GM12865 (cell line): ENCODE data around the gene PCK2.
"Not testable (repeated sequence)": the region's sequence is repeated elsewhere in the genome, so short reads cannot be mapped to it uniquely, and the experiment has no call there.

Source experiments
- DNase-seq: peaks from one replicate; pipeline ENCODE4 v3.0.0; 2010; ENCODE audit warnings: low read depth
- H3K4me3 ChIP-seq: 2 replicates; pipeline ENCODE4 v1.5.1; 2011; ENCODE audit warnings: mild to moderate bottlenecking, low read depth, low read length, control low read depth
- TF ChIP-seq, protein P1 (sequence below): IDR thresholded peaks from 2 replicates; pipeline ENCODE4 v1.5.1; 2011; ENCODE audit warnings: low read length, control low read depth, low read depth, inconsistent platforms; ENCODE audit not compliant: insufficient read depth; ENCODE audit errors: missing control alignments

PCK2 gene

DNA sequence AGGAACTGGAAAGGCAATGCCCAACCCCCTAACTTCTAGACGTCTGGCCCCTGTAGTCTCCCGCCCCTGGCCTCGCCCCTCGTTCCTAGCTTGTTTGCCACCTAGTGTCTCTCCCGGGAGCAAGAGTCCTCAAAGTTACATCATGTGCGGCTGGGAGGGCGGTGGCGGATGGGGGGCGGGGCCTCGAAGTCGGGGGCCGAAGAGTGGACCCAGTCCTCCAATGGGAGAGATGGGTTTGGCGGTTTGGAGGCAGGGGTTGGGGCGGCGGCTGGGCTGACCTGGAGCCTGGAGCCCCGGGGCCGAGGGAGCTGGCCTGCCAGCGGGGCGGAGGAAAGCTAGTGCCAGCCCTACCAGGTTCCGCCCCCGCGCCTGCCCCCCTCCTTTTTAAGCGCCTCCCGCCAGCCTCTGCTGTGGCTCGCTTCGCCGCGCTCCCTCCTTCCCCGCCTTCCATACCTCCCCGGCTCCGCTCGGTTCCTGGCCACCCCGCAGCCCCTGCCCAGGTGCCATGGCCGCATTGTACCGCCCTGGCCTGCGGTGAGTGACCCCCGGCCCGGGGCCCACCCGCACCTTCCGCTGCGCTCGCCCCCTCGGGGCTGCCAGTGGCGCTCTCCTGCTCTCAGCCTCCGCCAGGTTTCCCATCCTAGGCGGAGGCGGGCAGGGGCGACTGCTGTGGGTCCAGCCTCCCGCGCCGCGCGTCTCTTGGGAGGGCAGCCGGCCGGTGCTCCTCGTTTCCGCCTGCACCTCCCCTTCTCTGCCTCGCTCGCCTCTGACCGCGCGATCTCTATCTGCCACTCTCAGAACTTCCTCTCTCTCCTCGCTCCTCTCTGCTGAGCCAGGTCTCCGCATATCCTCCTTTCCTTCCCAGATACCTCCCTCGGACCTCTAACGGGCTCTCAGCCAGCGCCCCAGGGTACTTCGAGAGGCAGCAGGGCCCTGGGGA lies at the start of gene PCK2:
Gene PCK2, plus strand, starts transcription at position 411 of the 940 bp plus-strand sequence. Its CDS starts 95 bp downstream, at position 506.
- DNase-seq, result peak; percentile 94
- TF ChIP-seq, protein P1, sequence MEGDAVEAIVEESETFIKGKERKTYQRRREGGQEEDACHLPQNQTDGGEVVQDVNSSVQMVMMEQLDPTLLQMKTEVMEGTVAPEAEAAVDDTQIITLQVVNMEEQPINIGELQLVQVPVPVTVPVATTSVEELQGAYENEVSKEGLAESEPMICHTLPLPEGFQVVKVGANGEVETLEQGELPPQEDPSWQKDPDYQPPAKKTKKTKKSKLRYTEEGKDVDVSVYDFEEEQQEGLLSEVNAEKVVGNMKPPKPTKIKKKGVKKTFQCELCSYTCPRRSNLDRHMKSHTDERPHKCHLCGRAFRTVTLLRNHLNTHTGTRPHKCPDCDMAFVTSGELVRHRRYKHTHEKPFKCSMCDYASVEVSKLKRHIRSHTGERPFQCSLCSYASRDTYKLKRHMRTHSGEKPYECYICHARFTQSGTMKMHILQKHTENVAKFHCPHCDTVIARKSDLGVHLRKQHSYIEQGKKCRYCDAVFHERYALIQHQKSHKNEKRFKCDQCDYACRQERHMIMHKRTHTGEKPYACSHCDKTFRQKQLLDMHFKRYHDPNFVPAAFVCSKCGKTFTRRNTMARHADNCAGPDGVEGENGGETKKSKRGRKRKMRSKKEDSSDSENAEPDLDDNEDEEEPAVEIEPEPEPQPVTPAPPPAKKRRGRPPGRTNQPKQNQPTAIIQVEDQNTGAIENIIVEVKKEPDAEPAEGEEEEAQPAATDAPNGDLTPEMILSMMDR, result no peak
- peak within 1 kb of the TSS; percentile 75 for H3K4me3 ChIP-seq

DNA sequence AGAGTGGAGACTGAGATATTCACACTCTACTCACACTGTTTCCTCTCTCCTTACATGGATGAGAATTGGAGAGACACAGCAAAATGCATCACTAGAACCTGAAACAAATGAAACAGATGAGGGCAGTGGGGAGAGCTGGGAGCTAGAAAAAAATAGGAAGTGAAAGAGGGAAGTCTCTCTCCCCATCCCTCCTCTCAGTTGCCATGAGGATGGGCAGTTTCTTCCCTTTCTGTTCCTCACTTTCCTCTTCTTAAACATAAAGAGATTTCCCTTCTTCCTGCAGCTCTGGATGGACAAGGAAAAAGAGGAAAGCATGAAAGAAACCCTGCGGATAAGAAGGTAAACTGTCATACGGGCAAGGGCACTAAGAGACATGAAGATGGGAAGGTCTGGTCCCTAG lies 45.1 kb upstream of the PCK2 start:
- not testable (repeated sequence) for DNase-seq, H3K4me3 ChIP-seq

GRCh38 chr14:24050753-24051152 lies 43.4 kb upstream of the PCK2 start:
- not testable (repeated sequence) for H3K4me3 ChIP-seq, DNase-seq

DNA sequence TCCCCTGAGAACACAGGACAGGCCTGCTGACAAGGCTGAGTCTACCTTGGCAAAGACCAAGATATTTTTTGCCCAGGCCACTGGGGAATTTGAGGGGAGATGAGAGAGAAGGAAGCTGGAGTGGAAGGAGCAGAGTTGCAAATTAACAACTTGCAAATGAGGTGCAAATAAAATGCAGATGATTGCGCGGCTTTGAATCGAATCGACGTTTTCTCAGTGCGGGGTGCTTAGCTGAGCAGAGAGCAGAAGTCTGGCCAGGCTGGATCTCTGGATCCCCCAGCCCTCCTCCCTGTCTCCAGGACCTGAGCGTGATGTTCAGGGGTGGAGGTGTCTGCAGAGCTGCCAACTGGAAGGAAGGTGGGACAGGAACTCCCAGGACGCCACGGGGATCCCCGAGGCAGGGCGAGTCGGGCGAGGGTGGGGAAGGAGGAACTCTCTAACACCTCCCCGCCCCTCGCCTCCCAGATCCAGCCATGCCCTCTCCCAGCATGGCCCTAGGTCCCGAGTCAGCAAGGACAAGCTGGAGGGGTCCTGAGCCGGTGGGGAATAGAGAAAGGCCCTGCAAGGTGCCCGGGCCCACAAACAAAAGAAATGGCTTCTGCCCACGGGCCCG lies 42.8 kb upstream of the PCK2 start:
- no peak for DNase-seq
- TF ChIP-seq, protein P1, result no peak
- H3K4me3 ChIP-seq, result peak overlapping the region; percentile 64

- peak within 1 kb of the TSS; percentile 64 for H3K4me3 ChIP-seq
- DNase-seq, result peak; percentile 79
- TF ChIP-seq, protein P1, result no peak
These were observed 42.1 kb upstream of the PCK2 start, which contains the start of gene CARMIL3 for GRCh38 chr14:24051789-24052655. TSS of gene CARMIL3 (plus strand) at chr14:24052009. CDS start at chr14:24052154, 145 bp downstream.

- TF ChIP-seq, protein P1, result no peak
- DNase-seq, result no peak
- H3K4me3 ChIP-seq, result peak overlapping the region; percentile 64; the same call in 1 of the 2 replicates
These were observed 41.2 kb upstream of the PCK2 start for GRCh38 chr14:24052656-24053547.
